ENCODE data around the gene TMEM144.
"Not testable (repeated sequence)": the region's sequence is repeated elsewhere in the genome, so short reads cannot be mapped to it uniquely, and the experiment has no call there.

TMEM144 gene

GRCh38 chr4:158217763-158218162, 7.5 kb downstream of the TMEM144 start:
- no peak for TF ChIP-seq CTCF (IDR thresholded peaks at IDR 0.05; ENCODE audit: borderline replicate concordance, insufficient read depth, low read depth, low read length)
- no peak overlapping the region for H3K4me3 ChIP-seq (ENCODE audit: low read depth, low read length)

- no peak for TF ChIP-seq CTCF (IDR thresholded peaks at IDR 0.05; ENCODE audit: borderline replicate concordance, insufficient read depth, low read depth, low read length)
Observed at GRCh38 chr4:158219623-158220022, 9.3 kb downstream of the TMEM144 start.

GRCh38 chr4:158224318-158224717, 14.0 kb downstream of the TMEM144 start:
- H3K4me3 ChIP-seq (ENCODE audit: low read depth, low read length), result not testable (repeated sequence)

More at GRCh38 chr4:158219623-158220022, 9.3 kb downstream of the TMEM144 start:
- no peak overlapping the region for H3K4me3 ChIP-seq (ENCODE audit: low read depth, low read length)

GRCh38 chr4:158224999-158225398, 14.7 kb downstream of the TMEM144 start:
- not testable (repeated sequence) for H3K4me3 ChIP-seq (ENCODE audit: low read depth, low read length)

- H3K4me3 ChIP-seq (ENCODE audit: low read depth, low read length), result not testable (repeated sequence)
Observed at GRCh38 chr4:158227880-158228279, 17.6 kb downstream of the TMEM144 start.

GRCh38 chr4:158228399-158228798, 18.1 kb downstream of the TMEM144 start:
- H3K4me3 ChIP-seq (ENCODE audit: low read depth, low read length), result not testable (repeated sequence)

GRCh38 chr4:158229768-158230167, 19.5 kb downstream of the TMEM144 start:
- no peak for TF ChIP-seq CTCF (IDR thresholded peaks at IDR 0.05; ENCODE audit: borderline replicate concordance, insufficient read depth, low read depth, low read length)
- no peak overlapping the region for H3K4me3 ChIP-seq (ENCODE audit: low read depth, low read length)

GRCh38 chr4:158234671-158235070, 24.4 kb downstream of the TMEM144 start:
- TF ChIP-seq CTCF (IDR thresholded peaks at IDR 0.05; ENCODE audit: borderline replicate concordance, insufficient read depth, low read depth, low read length), result no peak
- no peak overlapping the region for H3K4me3 ChIP-seq (ENCODE audit: low read depth, low read length)

GRCh38 chr4:158236304-158237030, 26.2 kb downstream of the TMEM144 start:
- H3K4me3 ChIP-seq (ENCODE audit: low read depth, low read length), result no peak overlapping the region
- no peak for TF ChIP-seq CTCF (IDR thresholded peaks at IDR 0.05; ENCODE audit: borderline replicate concordance, insufficient read depth, low read depth, low read length)
